HPDE6-E6E7 (cell line): Measurements from ENCODE around the gene MGAT5.
"Not testable (repeated sequence)": the region's sequence is repeated elsewhere in the genome, so short reads cannot be mapped to it uniquely, and the experiment has no call there.

Experiments
- DNase-seq: peaks from one replicate; pipeline ENCODE4 v3.0.0; 2011; ENCODE audit warnings: missing footprints; ENCODE audit errors: extremely low spot score

The MGAT5 gene

GRCh38 chr2:134279417-134279816 is 25.5 kb downstream of the MGAT5 start:
- no peak for DNase-seq

GRCh38 chr2:134280231-134280630 is 26.4 kb downstream of the MGAT5 start:
- no peak for DNase-seq

GRCh38 chr2:134280726-134281125 is 26.9 kb downstream of the MGAT5 start:
- no peak for DNase-seq

GRCh38 chr2:134281815-134282419 is 28.0 kb downstream of the MGAT5 start:
- no peak for DNase-seq

GRCh38 chr2:134282629-134283400 is 28.9 kb downstream of the MGAT5 start:
- no peak for DNase-seq

GRCh38 chr2:134283661-134284060 is 29.8 kb downstream of the MGAT5 start:
- DNase-seq, result no peak

- no peak for DNase-seq
Observed at GRCh38 chr2:134284119-134284670, 30.3 kb downstream of the MGAT5 start.

GRCh38 chr2:134287323-134287722 is 33.5 kb downstream of the MGAT5 start:
- DNase-seq, result no peak

GRCh38 chr2:134288814-134289213 is 34.9 kb downstream of the MGAT5 start:
- no peak for DNase-seq

GRCh38 chr2:134289225-134289624 is 35.4 kb downstream of the MGAT5 start:
- no peak for DNase-seq

GRCh38 chr2:134290358-134290757 is 36.5 kb downstream of the MGAT5 start:
- no peak for DNase-seq

- DNase-seq, result no peak
Observed at GRCh38 chr2:134292514-134292913, 38.6 kb downstream of the MGAT5 start.

GRCh38 chr2:134293719-134294537 is 40.1 kb downstream of the MGAT5 start:
- no peak for DNase-seq

- DNase-seq, result not testable (repeated sequence)
Observed at GRCh38 chr2:134294598-134294997, 40.7 kb downstream of the MGAT5 start.

- DNase-seq, result no peak
Observed at GRCh38 chr2:134295441-134295840, 41.6 kb downstream of the MGAT5 start.

- no peak for DNase-seq
Observed at GRCh38 chr2:134296301-134296700, 42.4 kb downstream of the MGAT5 start.

GRCh38 chr2:134299334-134299733 is 45.5 kb downstream of the MGAT5 start:
- no peak for DNase-seq

- no peak for DNase-seq
Observed at GRCh38 chr2:134300585-134300984, 46.7 kb downstream of the MGAT5 start.

- peak; percentile 10 for DNase-seq
Observed at GRCh38 chr2:134301099-134301927, 47.4 kb downstream of the MGAT5 start.

GRCh38 chr2:134301928-134302260 is 48.0 kb downstream of the MGAT5 start:
- DNase-seq, result no peak

- DNase-seq, result no peak
Observed at GRCh38 chr2:134304394-134305108, 50.7 kb downstream of the MGAT5 start.
